ENCODE results near the gene SAXO2. TPM values are rescaled to one million over a fixed set of nuclear protein-coding genes. Genes with fewer than 3 reads are reported as not detected.

The SAXO2 gene, protein sequence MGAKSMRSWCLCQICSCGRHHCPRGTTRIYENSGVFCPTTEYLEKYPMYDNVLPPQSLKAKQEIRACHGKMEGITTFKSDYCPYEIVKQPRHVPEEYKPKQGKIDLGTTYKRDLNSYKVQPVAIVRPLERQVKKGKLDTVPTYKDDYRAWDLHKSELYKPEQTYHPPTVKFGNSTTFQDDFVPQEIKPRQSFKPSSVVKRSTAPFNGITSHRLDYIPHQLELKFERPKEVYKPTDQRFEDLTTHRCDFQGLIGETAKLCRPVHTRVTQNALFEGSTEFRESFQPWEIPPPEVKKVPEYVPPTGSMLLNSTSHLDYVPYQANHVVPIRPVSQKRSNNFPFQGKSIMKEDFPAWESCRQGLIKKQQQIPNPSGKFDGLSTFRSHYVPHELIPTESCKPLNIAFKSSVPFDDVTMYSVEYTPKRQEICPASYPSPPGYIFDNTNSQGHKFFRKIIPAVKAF
- 0.88 and 1.3 TPM in 2 replicates for total RNA-seq

DNA sequence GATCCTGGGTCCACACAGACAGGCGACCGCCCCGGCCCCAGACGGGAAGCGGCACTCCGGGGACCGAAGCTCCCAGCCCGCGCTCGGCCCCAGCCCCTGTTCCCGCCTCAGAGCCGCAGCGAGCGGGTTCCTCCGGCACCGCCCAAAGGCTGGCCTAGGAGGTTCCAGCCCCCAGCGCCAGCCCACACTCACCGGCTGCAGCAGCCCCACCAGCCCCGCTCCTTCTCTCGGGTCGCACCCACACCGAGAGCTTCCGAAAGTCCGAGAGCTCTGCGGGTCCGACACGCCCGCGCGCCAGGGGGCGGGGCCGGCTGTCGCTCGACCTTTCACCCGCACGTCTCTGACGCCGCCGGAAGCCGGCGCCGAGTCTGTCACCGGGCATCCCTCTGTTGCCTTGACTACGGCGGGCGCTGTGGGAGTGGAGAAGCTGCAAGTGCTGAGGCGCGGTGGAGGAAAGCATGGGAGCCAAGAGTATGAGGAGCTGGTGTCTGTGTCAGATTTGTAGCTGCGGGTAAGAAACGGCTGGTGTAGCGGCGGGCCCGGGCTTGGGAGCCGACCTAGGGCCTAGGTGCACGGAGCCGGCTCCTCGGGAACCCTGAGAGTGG is at the start of gene SAXO2, which contains the start of gene EFL1:
TSS of gene SAXO2 (plus strand) at position 397 of the 605 bp plus-strand sequence. CDS start at position 459, 62 bp downstream.
TSS of gene EFL1 (minus strand) at position 313 of the 605 bp plus-strand sequence. CDS start 956 bp downstream, outside the sequence.

Other genes starting within 250 kb of the SAXO2 start
- 2.4 and 9.6 TPM in 2 replicates for gene MEX3B, start 216.8 kb upstream of the SAXO2 start, total RNA-seq
- gene EFL1, start 84 bp upstream of the SAXO2 start, total RNA-seq: 24.9 and 29.6 TPM in 2 replicates
- 0.29 and 1.8 TPM in 2 replicates for gene GOLGA6L10, start 86.7 kb downstream of the SAXO2 start, total RNA-seq
- gene GOLGA6L9, start 167.0 kb downstream of the SAXO2 start, total RNA-seq: 1.0 and 4.8 TPM in 2 replicates

Measured in placental pericyte (primary cell).